H1 (cell line): ENCODE data around the gene GALNTL6. TPM values are rescaled to one million over a fixed set of nuclear protein-coding genes. Genes with fewer than 3 reads are reported as not detected.

ENCODE experiments used
- CBX5 ChIP-seq: fragments of 300-800, 300-1000 bp; sonication (generic); IDR thresholded peaks from 2 replicates; pipeline ENCODE4 v1.7.1; 2016; ENCODE audit warnings: antibody characterized with exemption, low read length, low read depth
- EZH2 ChIP-seq: fragments of 200-600 bp; sonication (generic); IDR thresholded peaks from 2 replicates; pipeline ENCODE4 v1.7.1; 2012; ENCODE audit warnings: low read depth, mild to moderate bottlenecking, moderate library complexity, low read length, inconsistent platforms; ENCODE audit not compliant: severe bottlenecking
- FOSL1 ChIP-seq: IDR thresholded peaks from 2 replicates; pipeline ENCODE4 v1.6.1; 2011; ENCODE audit warnings: mild to moderate bottlenecking, low read depth, low read length, moderate library complexity; ENCODE audit not compliant: insufficient read depth
- POLR2A ChIP-seq, 2 experiments: IDR thresholded peaks; 1 replicate in 1 of 2; 2 replicates in 1 of 2; pipeline ENCODE4 v1.6.1; 2011; ENCODE audit warnings: low read depth in 2 of 2, low read length in 2 of 2, mild to moderate bottlenecking in 2 of 2; ENCODE audit errors: control extremely low read depth in 1 of 2
- SRF ChIP-seq: IDR thresholded peaks from 2 replicates; pipeline ENCODE4 v1.6.1; 2011; ENCODE audit warnings: mild to moderate bottlenecking, low read depth, low read length, moderate library complexity
- polyA plus RNA-seq, 7 experiments: library from polyadenylated mRNA; depleted of rRNA in 3 of 7; stranded (reverse) in 5 of 7; unstranded in 2 of 7; fragments of >200 nt in 5 of 7; fragments of 200-250 nt in 2 of 7; gene quantifications; 1 replicate in 5 of 7; 2 replicates in 1 of 7; 4 replicates in 1 of 7; pipeline versions ENCODE4 v1.2.1 to v1.2.3, GENCODE V29; 2011 to 2013; ENCODE audit warnings: missing spikeins in 2 of 7, mixed read lengths in 2 of 7
- total RNA-seq: library from RNA; stranded (reverse); fragmentation: NEBNext Ultra II Directional; extraction: Animal tissue kit (Norgen Biotek cat#: 25700); gene quantifications from 2 replicates; pipeline ENCODE4 v1.2.1, GENCODE V29; 2021
- TF ChIP-seq, protein P1 (sequence below): fragments of 300-600 bp; sonication (generic); IDR thresholded peaks from 2 replicates; pipeline ENCODE4 v1.7.1; 2012; ENCODE audit warnings: low read length, moderate library complexity, mild to moderate bottlenecking, inconsistent platforms; ENCODE audit not compliant: insufficient replicate concordance

GALNTL6 gene
- total and polyA plus RNA-seq, 2 of the 8 experiments (the other 6 are each of a cell fraction or from before 2014, with no cell fraction given): 0.03 to 0.32 TPM

DNA sequence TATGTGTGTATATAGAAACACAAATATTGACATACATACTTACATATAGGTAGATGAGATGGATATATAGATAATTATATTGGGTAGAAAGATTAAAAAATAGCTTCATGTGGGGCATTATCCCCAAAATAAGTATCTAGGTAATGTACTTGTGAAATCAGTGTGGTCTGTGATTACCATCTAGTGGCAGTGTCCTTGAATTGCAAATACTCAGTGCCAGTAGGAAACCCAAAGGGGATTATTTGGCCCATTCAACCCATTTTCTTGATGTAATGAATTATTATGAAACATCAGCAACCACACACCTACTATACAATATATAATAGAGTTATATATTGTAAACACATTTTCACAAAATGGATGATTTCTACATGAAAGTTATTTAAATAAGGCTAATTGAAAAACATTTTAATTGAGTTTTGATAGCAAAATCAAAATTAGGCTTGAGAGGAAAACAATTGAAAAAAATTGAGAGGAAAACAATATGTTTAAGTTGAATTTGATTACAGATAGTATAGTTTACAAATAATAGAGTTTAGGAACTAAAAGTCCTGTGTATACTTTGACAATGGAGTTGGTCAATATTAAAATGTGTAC lies 389.4 kb downstream of the GALNTL6 start (continued):
- no peak for TF ChIP-seq POLR2A (IDR thresholded peaks at IDR 0.05; ENCODE audit: control extremely low read depth in 1 of 2, low read depth in 2 of 2, low read length in 2 of 2)
- TF ChIP-seq, protein P1, sequence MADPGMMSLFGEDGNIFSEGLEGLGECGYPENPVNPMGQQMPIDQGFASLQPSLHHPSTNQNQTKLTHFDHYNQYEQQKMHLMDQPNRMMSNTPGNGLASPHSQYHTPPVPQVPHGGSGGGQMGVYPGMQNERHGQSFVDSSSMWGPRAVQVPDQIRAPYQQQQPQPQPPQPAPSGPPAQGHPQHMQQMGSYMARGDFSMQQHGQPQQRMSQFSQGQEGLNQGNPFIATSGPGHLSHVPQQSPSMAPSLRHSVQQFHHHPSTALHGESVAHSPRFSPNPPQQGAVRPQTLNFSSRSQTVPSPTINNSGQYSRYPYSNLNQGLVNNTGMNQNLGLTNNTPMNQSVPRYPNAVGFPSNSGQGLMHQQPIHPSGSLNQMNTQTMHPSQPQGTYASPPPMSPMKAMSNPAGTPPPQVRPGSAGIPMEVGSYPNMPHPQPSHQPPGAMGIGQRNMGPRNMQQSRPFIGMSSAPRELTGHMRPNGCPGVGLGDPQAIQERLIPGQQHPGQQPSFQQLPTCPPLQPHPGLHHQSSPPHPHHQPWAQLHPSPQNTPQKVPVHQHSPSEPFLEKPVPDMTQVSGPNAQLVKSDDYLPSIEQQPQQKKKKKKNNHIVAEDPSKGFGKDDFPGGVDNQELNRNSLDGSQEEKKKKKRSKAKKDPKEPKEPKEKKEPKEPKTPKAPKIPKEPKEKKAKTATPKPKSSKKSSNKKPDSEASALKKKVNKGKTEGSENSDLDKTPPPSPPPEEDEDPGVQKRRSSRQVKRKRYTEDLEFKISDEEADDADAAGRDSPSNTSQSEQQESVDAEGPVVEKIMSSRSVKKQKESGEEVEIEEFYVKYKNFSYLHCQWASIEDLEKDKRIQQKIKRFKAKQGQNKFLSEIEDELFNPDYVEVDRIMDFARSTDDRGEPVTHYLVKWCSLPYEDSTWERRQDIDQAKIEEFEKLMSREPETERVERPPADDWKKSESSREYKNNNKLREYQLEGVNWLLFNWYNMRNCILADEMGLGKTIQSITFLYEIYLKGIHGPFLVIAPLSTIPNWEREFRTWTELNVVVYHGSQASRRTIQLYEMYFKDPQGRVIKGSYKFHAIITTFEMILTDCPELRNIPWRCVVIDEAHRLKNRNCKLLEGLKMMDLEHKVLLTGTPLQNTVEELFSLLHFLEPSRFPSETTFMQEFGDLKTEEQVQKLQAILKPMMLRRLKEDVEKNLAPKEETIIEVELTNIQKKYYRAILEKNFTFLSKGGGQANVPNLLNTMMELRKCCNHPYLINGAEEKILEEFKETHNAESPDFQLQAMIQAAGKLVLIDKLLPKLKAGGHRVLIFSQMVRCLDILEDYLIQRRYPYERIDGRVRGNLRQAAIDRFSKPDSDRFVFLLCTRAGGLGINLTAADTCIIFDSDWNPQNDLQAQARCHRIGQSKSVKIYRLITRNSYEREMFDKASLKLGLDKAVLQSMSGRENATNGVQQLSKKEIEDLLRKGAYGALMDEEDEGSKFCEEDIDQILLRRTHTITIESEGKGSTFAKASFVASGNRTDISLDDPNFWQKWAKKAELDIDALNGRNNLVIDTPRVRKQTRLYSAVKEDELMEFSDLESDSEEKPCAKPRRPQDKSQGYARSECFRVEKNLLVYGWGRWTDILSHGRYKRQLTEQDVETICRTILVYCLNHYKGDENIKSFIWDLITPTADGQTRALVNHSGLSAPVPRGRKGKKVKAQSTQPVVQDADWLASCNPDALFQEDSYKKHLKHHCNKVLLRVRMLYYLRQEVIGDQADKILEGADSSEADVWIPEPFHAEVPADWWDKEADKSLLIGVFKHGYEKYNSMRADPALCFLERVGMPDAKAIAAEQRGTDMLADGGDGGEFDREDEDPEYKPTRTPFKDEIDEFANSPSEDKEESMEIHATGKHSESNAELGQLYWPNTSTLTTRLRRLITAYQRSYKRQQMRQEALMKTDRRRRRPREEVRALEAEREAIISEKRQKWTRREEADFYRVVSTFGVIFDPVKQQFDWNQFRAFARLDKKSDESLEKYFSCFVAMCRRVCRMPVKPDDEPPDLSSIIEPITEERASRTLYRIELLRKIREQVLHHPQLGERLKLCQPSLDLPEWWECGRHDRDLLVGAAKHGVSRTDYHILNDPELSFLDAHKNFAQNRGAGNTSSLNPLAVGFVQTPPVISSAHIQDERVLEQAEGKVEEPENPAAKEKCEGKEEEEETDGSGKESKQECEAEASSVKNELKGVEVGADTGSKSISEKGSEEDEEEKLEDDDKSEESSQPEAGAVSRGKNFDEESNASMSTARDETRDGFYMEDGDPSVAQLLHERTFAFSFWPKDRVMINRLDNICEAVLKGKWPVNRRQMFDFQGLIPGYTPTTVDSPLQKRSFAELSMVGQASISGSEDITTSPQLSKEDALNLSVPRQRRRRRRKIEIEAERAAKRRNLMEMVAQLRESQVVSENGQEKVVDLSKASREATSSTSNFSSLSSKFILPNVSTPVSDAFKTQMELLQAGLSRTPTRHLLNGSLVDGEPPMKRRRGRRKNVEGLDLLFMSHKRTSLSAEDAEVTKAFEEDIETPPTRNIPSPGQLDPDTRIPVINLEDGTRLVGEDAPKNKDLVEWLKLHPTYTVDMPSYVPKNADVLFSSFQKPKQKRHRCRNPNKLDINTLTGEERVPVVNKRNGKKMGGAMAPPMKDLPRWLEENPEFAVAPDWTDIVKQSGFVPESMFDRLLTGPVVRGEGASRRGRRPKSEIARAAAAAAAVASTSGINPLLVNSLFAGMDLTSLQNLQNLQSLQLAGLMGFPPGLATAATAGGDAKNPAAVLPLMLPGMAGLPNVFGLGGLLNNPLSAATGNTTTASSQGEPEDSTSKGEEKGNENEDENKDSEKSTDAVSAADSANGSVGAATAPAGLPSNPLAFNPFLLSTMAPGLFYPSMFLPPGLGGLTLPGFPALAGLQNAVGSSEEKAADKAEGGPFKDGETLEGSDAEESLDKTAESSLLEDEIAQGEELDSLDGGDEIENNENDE: no peak
- no peak for TF ChIP-seq SRF
- TF ChIP-seq CBX5: no peak
- no peak for TF ChIP-seq EZH2
- no peak for TF ChIP-seq FOSL1
